HepG2 (cell line): ENCODE results near the gene PIH1D2. TPM values are rescaled to one million over a fixed set of nuclear protein-coding genes. Genes with fewer than 3 reads are reported as not detected.

Experiments used
- ATM ChIP-seq: fragments of 450-650 bp; IDR thresholded peaks from 2 replicates; pipeline ENCODE4 v1.7.1; 2017; ENCODE audit warnings: mild to moderate bottlenecking, borderline replicate concordance
- CHCHD3 ChIP-seq: sonication (generic); formaldehyde crosslinking; IDR thresholded peaks from 2 replicates; pipeline ENCODE4 v1.8.0; 2022; ENCODE audit warnings: mild to moderate bottlenecking, missing genetic modification reagents, moderate library complexity
- CREB3 ChIP-seq: sonication (generic); formaldehyde crosslinking; IDR thresholded peaks from 2 replicates; pipeline ENCODE4 v1.5.0; 2020; ENCODE audit warnings: missing genetic modification reagents
- GATA4 ChIP-seq: sonication (generic); IDR thresholded peaks from 2 replicates; pipeline ENCODE4 v1.6.1; 2016; ENCODE audit warnings: antibody characterized with exemption, low read depth, borderline replicate concordance
- HOMEZ ChIP-seq: IDR thresholded peaks from 2 replicates; pipeline ENCODE4 v1.6.1; 2016; ENCODE audit warnings: low read depth
- KDM4B ChIP-seq: sonication (generic); formaldehyde crosslinking; IDR thresholded peaks from 2 replicates; pipeline ENCODE4 v1.4.0; 2020; ENCODE audit warnings: missing genetic modification reagents
- NFKB2 ChIP-seq: sonication (generic); formaldehyde crosslinking; IDR thresholded peaks from 2 replicates; pipeline ENCODE4 v1.4.0; 2020; ENCODE audit warnings: missing genetic modification reagents, borderline replicate concordance
- NR2F1 ChIP-seq, 2 experiments: fragments of 450-650 bp in 1 of 2; formaldehyde crosslinking in 1 of 2; IDR thresholded peaks; 2 replicates each; pipeline versions ENCODE4 v1.5.0 to v1.6.1; 2016 to 2020; ENCODE audit warnings: mild to moderate bottlenecking in 1 of 2, missing compliant biosample characterization in 1 of 2, missing genetic modification reagents in 1 of 2, moderate library complexity in 1 of 2
- PRMT3 ChIP-seq: sonication (generic); formaldehyde crosslinking; IDR thresholded peaks from 2 replicates; pipeline ENCODE4 v1.8.1; 2022; ENCODE audit warnings: low read depth, mild to moderate bottlenecking, moderate library complexity, missing genetic modification reagents, borderline replicate concordance
- RARG ChIP-seq: sonication (generic); formaldehyde crosslinking; IDR thresholded peaks from 2 replicates; pipeline ENCODE4 v1.4.0; 2020; ENCODE audit warnings: low read depth, mild to moderate bottlenecking, missing genetic modification reagents
- ZNF17 ChIP-seq: sonication (generic); formaldehyde crosslinking; IDR thresholded peaks from 2 replicates; pipeline ENCODE4 v1.5.0; 2020; ENCODE audit warnings: mild to moderate bottlenecking, missing genetic modification reagents
- ZNF331 ChIP-seq: sonication (generic); formaldehyde crosslinking; IDR thresholded peaks from 2 replicates; pipeline ENCODE4 v1.4.0; 2020; ENCODE audit warnings: missing genetic modification reagents
- ZNF407 ChIP-seq: sonication (generic); formaldehyde crosslinking; IDR thresholded peaks from one replicate; pipeline ENCODE4 v1.5.1; 2020; ENCODE audit warnings: mild to moderate bottlenecking, missing genetic modification reagents; ENCODE audit errors: not compliant biosample characterization
- ZNF691 ChIP-seq: sonication (generic); formaldehyde crosslinking; IDR thresholded peaks from 2 replicates; pipeline ENCODE4 v1.4.0; 2020; ENCODE audit warnings: missing genetic modification reagents, low read depth, mild to moderate bottlenecking, borderline replicate concordance
- polyA plus RNA-seq, 8 experiments: library from polyadenylated mRNA; depleted of rRNA in 3 of 8; stranded (reverse) in 7 of 8; unstranded in 1 of 8; fragments of >200 nt; fragmentation: Illumina TruSeq in 4 of 8; extraction: Trizol in 4 of 8; gene quantifications; 2 replicates each; pipeline versions ENCODE4 v1.2.1 to v1.2.3, GENCODE V29; 2011 to 2016; ENCODE audit warnings: low read depth in 4 of 8, missing spikeins in 1 of 8, mixed read lengths in 1 of 8; ENCODE audit not compliant: insufficient read depth in 1 of 8
- total RNA-seq, 5 experiments: library from RNA; depleted of rRNA; stranded (reverse); fragments of >200 nt; fragmentation: Illumina TruSeq; extraction: Trizol; gene quantifications; 2 replicates each; pipeline ENCODE4 v1.2.3, GENCODE V29; 2016; ENCODE audit warnings: low read depth in 1 of 5

The PIH1D2 gene
- total and polyA plus RNA-seq, 2 of the 13 experiments (the other 11 are each of a cell fraction or from before 2014, with no cell fraction given), result 0.49 to 2.7 TPM

- peak; percentile 63 for TF ChIP-seq CREB3 (CRISPR knock-in tag)
- TF ChIP-seq NR2F1 (CRISPR knock-in tag; IDR thresholded peaks at IDR 0.05), result peak in 1 of 2 experiments; percentile 10; a peak in 1 of 4 replicates
- no peak for TF ChIP-seq ZNF17 (CRISPR knock-in tag)
- TF ChIP-seq HOMEZ (CRISPR knock-in tag), result no peak; the same call in 1 of the 2 replicates
- TF ChIP-seq CHCHD3, result 0 out of 2 replicates have a peak, but pooled peaks have one; percentile 0
- 0 out of 2 replicates have a peak, but pooled peaks have one; percentile 42 for TF ChIP-seq GATA4
- TF ChIP-seq PRMT3, result peak; percentile 48; the same call in 1 of the 2 replicates
- TF ChIP-seq ZNF407 (CRISPR knock-in tag), result peak; percentile 94
- peak; percentile 87; the same call in 1 of the 2 replicates for TF ChIP-seq NFKB2 (CRISPR knock-in tag)
- peak; percentile 63 for TF ChIP-seq ZNF331 (CRISPR knock-in tag)
- TF ChIP-seq ATM, result no peak
- TF ChIP-seq KDM4B (CRISPR knock-in tag), result 0 out of 2 replicates have a peak, but pooled peaks have one; percentile 31
- TF ChIP-seq ZNF691 (CRISPR knock-in tag), result peak; percentile 96
- TF ChIP-seq RARG (CRISPR knock-in tag), result no peak
Measured at GRCh38 chr11:112024773-112025678, 48.8 kb downstream of the PIH1D2 start, which contains the start of gene DLAT (continued).
